CD4-positive, alpha-beta T cell treated with Interleukin-4 for 4 hours (primary cell): Measurements from ENCODE around the gene SYT2.
"Not testable (repeated sequence)": the region's sequence is repeated elsewhere in the genome, so short reads cannot be mapped to it uniquely, and the experiment has no call there.

Source experiments
- DNase-seq: peaks from one replicate; pipeline ENCODE4 v3.0.0-alpha.2; 2020

The SYT2 gene

DNA sequence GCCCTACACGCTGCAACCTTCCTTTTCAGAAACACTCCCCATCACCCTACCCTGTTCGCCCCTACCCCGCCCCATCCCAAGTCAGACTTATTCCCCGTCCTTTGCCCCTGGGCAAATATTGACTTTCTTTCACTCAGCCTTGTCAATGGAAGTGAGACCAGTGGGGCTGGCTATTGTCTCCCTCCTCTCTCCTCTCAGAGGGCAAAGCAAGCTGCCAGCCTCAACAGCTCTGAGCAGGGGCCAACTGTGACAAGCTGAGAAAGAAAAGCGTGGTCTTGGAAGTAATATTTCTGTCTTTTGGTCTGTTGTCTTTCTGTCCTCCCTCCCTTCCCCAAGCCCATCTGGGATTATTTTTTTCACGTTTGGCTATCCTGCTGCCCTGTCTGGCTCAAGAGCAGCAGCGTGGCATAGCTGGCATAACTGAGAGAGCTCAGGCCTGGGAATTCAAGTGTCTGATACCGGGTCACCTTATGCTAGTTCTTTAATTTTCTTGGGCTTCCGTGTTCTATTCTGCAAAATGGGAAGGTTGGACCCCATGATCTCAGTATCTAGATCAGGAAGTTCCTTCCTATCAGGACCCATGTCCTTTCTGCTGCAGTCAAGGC is 71.5 kb downstream of the SYT2 start:
- not testable (repeated sequence) for DNase-seq

DNA sequence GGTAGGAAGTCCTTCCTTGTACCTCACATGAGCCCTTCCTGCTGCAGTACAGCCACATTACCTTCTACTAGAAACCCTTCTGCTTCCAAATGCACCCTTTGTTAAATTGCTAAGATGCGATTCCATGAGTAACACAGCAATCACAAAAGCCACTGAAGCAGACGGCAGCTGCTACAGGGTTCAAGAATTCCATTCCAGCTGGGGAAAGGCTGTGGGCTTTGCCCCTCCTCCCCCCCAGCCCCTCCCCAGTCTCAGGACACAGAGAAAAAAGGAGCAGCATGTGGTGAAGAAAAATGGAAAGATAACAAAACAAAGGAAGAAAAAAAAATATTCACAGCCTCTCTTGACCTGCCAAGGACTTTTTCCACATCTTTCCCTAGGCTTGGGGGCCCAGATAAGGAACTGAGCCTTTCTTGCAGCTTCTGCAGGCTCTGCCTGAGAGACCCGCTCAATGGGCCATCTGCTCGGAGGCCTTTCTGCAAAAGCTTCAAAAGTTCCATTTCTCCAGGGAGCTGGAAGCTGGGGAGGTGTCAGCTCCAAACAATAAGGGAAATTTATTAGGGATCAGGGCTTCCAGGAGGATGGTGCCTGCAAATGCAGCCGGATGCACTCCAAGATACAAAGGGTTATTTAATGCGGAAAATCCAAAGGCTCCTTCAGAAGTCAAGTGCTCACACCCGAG is 72.1 kb downstream of the SYT2 start:
- DNase-seq = no peak

DNA sequence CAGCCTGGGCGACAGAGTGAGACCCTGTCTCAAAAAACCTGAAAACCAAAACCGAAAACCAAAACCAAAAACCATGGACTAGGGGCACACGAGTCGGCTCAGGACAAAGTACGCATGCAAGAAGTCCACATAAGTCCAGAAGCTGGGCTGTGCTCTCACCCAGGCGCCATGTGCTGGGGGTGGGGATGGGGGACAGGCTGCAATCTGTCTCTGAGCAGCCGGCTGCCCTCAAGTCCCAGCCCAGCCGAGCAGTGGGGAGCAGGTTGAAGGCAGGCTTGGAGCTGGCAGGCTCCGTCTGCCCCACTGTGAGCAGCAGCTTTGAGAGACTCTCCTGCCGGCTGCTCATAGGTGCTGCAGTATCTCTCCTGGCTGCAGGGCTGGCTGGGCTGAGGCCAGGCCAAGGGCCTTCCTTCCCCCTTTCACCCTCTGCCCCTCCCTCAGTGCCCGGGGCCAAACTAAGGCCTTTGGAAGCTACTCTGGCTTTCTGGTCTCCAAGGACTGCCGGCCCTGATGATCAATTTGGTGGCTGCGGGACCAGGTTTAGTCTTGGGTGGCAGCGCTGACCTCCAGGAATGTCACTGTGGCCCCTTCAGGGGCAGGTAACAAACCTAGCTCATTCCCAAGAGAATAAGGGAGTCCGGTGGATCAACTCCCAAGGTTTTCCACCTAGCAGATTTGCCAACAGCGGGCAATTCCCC is 72.8 kb downstream of the SYT2 start:
- DNase-seq = not testable (repeated sequence)

DNA sequence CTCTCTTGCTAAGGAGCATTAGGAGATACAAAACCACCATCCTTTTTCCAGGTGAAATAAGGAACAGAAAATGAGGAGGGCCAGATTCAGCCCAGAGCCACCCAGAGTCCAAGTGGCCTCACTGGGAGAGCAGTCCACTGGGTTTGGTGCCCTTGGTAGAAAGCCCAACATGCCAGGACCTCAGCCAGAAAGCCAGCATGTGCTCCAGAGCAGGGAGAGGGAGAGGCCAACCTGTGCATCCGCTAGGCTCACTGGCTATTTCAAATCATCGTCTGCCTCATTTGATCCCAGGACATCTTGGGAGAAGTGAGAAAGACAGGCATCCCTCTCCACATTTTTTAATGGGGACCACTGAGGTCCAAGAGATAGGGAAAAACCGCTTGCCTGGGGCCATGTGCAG is 74.1 kb downstream of the SYT2 start:
- not testable (repeated sequence) for DNase-seq

DNA sequence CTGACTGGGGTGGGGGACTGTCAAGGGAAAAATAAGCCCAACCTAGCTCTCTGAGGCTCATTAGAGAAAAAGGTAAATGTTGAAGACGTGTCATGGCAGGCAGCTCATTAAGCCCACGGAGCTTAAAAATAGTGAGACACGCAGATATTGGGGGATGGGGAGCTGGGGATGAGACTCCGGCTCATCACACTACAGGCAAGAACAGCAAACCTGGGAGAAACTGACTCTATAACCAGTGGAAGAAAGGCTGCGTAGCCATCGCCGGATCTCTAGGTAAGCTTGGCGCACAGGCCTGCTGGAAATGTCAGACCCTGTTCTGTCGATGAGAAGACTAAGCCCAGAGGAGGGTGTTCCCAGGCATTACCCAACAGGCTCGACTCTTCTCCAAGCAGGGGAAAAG is 78.0 kb downstream of the SYT2 start:
- DNase-seq = no peak

DNA sequence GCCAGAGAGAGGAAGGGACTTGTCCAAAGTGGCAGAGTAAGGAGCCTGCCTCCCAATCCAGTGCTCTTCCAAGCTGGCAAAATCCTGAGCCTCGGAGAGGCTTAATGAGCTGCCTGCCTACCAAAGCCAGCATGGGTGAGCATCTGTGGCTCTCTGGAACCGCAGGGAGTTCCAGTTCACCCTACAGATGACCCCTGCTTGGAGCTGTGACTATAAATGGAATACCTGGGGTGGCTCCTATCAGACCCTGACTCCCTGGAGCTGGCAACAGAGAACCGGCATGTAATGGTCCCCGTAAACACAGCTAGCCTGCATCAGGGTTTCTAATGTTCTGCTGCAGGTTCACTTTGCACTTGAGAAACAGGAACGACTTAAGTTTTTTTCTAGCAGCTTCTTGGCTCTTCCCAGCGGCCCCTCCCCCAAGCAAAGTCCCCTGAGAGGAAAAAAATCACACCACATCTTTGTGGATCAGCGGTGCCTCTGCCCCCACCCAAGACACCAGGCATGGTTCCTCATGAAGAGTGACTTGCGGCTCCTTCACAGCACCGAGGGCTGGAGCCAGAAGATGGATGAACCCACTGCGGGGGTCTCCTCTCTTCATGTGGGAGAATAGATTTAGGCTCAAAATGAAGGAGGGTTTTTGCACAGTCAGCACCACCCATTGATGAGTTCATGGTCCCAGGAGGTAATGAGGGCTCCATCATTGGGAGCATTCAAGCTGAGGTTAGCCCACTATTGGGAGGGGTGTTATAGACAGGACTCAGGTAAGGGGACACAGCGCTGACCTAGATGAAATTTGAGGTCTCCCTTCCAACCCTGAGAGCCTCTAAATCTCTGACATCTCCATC is 79.0 kb downstream of the SYT2 start:
- DNase-seq = no peak

DNA sequence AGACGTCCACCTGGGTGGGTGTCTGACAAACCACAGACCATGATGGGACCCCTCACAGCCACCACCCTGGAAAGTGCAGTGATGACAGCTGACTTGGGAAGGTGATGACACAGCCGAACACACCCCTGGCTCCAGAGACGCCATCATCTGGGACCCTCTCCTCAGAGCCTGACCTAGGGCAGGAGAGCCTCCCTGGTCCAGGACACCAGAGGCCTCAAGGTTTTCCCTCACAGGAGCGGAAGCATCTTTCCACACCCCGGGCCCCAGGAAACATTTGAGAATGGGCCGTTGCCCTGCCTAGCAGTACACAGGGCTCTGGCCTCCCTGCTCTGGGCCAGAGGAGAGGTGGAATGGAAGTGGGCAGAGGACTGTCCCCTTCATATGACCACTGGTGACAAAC is 79.7 kb downstream of the SYT2 start:
- DNase-seq = no peak

DNA sequence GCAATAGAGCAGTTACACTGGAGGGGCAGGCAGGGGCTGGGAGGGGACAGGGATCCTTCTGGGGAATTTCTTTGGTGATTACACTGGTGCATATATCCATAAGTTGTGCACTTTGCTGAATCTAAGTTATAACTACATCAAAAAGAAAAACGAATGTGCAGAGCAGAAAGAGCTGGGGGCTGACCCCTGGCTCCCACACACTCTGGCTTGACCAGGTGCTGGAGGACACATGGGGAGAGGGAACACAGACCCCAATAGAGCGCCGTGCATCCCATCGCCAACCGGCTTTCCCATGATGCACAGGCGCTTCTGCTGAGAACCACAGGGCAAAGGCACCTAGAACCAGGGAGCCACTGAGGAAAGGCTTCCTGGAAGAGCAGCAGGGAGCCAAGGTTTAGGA is 80.2 kb downstream of the SYT2 start:
- DNase-seq = not testable (repeated sequence)

DNA sequence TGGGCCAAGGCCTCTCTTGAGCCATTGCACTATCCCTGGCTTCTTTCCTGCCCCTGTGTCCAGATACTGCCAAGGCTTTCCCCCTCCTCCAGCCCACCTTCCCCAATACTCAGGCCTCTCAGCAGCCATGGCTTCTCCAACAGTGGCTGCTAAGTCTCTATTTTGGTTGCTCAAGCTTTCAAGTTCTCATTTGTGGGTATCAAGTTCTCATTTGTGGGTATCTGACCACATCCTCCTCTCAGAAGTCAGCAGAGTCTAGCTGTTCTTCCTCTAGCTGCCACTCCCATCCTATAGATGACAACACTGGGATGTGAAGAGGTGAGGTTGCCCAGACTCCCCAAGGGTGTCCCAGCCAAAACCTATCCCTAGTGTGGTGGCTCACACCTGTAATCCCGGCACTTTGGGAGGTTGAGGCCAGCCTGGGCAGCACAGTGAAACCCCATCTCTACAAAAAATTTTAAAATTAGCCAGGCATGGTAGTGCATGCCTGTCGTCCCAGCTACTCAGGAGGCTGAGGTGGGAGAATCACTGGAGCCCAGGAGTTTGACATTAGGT is 80.9 kb downstream of the SYT2 start:
- DNase-seq = peak; percentile 59

DNA sequence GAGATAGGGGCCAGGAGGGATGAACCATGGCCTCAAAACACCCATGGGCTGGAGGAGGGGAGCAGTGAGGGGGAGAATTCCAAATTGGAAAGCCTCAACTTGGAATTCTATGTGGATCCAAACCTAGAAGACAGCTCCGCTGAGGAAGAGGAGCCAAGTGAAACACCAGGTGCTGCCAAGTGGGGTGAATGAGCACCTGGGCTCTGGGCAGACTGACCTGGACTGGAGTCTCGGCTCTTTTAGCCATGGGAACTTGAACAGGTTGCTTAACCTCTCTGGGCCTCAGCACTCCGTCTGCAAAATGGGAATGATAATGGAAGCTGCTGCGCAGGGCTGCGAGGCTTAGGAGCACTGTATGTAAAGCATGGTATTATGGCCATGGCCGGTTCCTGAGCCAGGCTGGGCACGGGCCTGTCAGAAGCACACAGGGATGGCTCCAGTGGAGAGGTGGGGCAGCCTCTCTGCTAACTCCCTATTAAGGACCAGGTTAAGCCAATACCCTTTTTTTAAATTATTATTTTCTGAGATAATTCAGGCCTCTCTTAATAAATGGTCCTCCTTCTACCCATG is 81.5 kb downstream of the SYT2 start:
- no peak for DNase-seq

DNA sequence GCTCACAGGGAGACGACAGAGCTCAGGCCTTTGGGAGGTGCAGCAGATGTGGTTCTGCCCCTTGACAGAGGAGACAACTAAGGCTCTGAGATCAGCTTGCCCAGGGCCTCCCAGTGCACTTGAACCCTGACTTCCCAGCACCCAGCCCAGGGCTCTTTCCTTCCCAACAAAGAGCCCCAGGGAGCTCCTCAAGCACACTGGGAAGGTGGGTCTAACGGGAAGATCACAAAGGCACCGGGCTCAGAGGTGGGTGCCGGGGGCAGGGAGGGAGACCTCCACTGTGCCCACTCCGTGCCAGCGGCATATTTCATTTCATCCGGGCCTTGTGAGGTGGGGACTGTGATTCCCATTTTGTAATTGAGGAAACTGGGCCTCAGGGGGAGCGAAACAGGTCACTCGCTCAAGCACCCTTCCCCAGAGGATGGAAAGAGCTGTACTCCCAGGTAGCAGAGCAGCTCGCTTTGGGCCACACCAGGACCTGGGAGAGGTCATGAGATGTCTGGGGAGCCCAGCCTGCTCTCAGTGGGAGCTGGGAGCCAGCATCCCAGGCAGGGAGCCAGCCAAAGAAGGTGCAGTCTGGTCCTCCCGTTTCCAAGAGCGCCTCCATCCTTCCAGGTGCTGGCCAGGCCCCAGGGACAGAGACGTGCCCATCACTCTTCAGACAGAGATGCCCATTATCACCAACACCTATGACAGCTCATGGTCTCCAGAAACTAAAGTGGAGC is 82.3 kb downstream of the SYT2 start:
- DNase-seq = no peak

DNA sequence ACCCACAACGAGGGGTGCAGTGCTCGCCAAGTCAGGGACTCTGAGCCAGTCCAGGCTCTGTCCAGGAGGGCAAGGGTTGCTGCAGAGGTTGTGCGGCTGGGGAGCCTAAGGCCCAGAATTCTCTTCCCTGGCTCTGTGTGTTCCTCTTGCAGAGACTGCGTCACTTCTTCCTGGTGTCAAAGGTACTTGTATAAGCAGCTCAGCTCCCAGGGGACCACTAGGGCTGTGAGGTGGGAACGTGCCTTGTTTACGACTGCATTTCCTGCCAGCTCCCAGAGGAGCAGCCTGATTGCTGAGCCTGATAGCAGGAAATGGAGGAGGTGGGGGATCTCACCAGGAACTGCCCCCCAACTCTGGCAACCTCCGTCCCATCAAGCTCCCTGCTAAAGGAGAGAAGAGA is 83.2 kb downstream of the SYT2 start:
- not testable (repeated sequence) for DNase-seq

DNA sequence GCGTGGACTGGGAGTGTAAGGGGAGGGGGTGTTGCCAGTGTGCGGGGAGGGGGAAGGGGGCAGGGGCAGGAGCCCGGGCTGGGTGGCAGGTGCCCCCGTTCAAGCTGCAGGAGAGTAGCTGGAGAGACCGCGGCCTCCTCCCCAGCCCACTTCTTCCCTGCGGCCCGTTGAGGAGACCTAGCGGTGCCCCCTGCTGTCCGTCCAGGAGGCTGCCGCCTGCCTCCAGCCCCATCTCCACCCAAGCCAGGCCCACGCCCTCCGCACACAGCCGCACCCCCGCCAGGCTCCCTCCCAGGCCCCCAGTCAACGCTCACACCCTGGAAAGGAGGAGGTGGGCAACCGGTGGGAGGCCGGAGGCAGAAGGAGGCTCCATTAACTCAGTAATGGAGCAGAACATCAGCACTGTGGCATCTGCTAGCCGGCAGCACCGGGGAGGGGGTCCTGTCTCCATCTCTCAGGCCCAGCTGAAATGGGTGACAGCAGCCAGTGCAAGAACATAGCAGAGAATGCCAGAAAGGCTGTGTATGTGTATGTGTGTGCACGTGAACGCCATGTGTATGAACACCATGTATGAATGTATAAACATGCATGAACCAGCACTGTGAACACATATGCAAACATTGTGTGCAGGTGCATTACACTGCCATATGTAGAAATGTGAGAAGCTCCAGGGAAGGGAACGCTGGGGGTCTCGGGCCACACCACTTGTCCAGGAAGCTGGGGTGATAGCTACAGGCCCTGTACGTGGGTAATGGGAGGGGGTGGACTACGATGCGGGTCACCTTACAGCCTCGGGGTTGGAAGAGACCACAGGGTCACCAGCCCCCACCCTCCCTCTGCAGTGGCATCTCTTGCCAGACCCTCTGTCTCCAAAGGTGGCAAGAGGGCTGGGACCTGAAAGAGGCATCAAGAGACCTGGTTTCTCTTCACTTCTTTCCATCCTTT is 84.6 kb downstream of the SYT2 start:
- DNase-seq = peak; percentile 27

DNA sequence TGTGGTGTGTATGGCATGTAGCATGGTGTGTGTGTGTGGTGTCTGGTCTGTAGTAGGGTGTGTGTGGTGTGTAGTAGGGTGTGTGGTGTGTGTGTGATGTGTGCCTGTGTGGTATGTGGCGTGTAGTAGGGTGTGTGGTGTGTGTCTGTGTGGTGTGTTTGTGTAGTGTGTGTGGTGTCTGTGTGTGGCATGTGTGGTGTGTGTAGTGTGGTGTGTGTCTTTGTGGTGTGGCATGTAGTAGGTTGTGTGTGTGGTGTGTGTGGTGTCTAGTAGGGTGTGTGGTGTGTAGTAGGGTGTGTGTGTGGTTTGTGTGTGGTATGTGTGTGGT is 85.5 kb downstream of the SYT2 start:
- DNase-seq = no peak

DNA sequence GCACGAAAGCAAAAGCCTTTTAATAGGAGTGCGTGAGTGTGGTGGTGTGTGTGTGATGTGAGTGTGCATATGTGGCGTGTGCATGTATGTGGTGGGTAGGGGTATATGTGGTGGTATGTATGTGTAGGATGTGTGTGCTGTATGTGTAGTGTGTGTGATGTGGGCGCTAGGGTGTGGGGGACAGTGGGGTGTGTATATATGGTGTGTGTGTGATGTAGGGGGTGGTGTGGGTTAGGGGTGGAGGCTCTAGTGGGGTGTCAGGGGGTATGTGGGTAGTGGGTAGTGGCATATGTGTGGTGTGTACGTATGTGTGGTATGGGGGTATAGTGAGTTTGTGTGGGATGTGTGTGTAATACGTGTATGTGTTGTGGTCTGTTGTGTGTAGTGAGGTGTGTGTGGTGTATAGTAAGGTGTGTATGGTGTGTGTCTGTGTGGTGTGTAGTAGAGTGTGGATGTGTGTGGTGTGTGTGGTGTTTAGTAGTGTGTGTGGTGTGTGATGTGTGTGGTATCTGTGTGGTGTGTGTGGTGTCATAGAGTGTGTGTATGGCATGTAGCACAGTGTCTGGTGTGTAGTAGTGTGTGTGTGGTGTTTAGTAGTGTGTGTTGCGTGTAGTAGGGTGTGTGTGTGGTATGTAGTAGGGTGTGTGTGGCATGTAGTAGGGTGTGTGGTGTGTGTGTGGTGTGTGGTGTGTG is 86.0 kb downstream of the SYT2 start:
- no peak for DNase-seq

DNA sequence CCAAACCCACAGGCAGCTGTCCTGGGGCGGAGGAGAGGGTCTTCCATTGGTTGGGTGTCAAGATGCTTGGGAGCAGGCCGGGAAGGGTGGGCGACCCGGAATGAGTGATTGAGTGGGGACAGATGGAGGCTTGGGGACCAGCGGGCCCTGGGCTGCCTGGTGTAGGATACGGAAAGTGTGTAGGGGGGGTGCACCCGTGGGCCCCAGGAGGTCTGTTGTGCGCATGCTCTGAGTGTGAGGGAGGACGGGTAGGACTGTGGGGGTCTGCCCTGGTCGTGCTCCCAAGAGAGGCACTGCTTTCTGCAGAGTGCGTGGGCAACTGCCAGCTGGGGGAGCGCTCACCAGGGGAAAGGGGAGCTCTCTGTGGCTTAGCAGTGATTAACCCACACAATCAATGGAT is 86.8 kb downstream of the SYT2 start:
- not testable (repeated sequence) for DNase-seq

DNA sequence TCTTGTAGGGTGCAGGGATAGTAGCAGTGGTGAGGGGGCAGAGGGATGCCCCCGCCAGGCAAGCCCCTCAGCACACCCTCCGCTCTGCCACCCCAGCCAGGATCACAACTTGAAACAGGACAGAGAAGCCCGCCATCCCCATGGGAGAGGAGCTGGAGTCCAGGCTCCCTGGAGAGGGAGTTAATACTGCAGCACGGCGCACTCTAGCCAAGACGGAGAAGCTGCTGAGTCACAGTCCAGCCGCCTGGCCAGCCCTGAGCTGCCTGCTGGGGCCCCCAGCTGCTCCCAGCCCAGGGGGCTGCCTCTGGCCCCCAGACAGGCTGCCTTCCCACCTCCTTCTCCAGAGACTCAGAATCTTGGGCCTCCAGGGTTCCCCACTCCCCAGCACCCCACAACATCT is 87.2 kb downstream of the SYT2 start:
- no peak for DNase-seq

DNA sequence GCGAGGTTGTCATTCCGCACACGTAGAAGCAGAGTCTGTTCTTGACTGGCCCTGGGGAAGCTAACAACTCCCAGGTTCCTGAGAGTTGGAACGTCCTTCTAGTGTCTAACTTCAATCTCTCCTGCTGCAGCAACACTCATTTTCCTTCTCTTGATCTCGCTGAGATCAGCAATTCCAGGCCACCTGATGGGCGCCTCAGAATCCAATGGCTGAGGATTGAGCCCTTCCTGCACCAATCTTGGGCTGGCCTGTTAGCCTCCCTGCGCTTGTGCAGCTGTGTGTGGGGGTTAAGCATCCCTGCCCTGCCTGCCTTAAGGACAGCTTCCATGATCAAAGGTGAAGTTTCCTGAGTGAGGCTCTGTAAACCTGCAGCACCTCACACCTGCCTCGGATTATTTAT is 87.9 kb downstream of the SYT2 start:
- no peak for DNase-seq

DNA sequence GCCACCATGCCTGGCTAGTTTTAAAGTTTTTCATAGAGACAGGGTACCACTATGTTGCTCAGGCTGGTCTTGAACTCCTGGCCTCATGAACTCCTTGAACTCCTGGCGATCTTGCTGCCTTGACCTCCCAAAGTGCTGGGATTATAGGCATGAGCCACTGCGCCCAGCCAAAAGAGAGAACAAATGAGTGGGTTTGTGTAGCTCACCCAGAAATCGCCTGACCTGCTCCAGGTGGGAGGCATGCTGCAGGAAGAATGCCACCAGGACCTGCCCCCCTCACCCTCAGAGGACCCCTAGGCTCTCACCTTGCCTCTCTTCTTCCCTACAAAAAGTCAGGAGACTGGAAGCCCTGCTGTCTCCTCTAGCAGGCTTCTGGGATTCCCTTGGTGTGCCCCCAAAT is 88.8 kb downstream of the SYT2 start:
- DNase-seq = no peak

DNA sequence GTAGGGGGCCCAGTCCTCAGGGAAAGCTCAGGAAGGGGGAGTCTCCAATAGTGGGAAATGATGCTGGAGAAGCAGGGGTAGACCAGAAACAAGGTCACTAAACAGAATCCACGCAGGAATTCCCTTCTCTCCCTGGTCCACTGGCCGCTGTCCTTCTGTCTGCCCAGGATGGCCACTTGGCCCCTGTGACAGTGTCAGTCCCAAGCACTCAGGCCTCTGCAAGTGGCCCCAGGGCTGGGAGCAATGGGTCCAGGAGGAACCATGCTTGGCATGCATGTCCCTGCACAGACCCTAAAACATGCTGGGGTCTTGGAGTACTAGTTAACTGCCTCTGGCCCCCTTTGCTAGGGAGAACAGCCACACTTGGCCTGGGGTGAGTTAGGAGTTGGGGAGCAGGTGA is 90.2 kb downstream of the SYT2 start:
- not testable (repeated sequence) for DNase-seq
